GM18873 (cell line): ENCODE results near the gene SNORC.

Experiments
- ATAC-seq: cut with Tn5 transposase; IDR thresholded peaks from one replicate; pipeline ENCODE4 v1.9.1; 2021; ENCODE audit warnings: mild to moderate bottlenecking, moderate library complexity, moderate number of reproducible peaks; ENCODE audit not compliant: unreplicated experiment, low FRiP score

The SNORC gene

DNA sequence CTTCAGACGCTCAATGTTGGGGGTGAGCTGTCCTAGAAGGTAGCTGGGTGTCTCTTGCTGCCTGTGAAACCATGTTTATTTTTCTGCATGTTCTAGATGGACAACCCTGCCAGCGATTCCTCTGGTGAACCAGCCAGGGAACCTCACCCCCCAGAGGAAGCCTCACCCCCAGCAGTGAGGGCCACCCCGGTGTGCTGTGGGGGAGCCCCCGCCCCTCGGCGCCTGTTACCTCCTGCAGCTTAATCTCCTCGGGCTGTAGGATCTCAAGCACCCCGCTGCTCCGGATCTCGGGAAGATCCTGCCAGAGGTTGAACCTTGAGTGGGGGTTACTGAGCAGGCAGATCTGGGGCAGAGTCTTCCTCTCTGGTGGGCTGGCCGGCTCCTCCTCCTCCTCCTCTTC, 50.0 kb downstream of the SNORC start:
- ATAC-seq, result no peak

- ATAC-seq, result no peak
These were observed 50.7 kb downstream of the SNORC start for GRCh38 chr2:232920760-232921159.

GRCh38 chr2:232924433-232924832, 54.4 kb downstream of the SNORC start:
- ATAC-seq, result no peak

DNA sequence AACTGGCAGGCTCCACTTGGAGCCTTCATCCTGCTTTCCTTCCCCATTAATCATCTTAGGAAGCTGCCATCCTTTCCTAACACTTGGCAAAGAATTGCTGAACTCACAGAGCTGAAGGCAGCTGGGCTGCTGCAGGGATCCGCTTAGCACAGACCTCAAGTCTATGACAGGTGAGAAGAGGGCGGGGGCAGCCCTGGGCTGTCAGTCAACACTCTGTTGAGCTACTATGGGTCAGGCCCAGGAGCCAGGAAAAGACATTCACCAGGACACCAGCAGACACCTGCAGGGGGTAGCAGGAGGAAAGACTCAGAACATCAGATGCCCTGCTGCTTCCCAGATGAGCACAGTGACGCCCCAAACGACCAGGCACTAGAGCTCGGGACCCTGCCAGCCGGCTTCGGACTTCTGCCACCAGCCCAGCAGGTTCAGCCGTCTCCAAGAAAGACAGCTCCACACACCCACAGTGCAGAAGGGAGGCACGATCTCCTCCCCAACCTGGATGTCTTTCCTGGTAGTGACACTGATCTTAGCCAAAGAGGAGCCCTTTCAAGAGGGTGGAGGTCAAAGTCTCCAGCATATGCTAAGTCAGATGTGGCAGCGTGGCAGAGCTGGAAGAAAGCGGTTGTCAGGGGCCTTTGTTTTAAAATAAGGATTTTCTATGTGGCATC, 55.2 kb downstream of the SNORC start:
- ATAC-seq, result no peak

- no peak for ATAC-seq
These were observed 55.7 kb downstream of the SNORC start for GRCh38 chr2:232925821-232926156.

- ATAC-seq, result no peak
These were observed 56.4 kb downstream of the SNORC start for GRCh38 chr2:232926431-232926939.

DNA sequence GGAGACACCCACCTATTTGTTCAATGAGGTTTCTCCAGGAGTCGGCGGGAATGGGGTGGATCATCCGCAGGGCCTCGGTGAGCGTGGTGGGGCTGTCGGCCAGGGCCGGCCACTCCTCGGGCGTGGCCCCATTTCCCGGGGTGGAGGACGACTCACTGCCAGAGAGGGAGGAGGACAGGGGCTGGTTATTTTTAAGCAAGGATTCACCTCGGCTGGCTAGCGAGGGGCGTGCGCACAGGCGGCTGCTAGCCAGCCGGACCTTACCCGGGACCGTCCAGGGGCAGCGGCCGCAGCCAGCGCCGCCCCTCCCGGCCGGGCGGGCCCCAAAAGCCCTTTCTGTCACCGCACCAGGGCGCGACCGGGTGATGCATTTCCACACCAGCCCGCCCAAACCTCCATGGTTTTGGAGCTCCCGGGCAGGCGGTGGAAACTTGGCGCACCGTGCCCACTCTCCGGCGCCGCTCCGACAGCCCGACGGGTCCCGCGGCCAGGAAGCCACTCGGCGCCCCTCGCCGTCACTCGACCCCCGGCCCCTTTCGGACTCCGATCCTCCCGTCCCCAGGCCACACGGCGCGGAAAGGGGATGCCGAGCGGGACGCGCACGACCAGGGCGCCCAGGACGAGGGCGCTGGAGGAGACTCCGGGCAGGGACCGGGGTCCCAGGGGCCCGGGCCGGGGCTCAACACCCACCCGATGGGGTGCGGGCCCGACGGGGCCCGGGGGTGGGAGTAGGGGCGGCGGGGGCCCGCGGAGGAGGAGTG, 57.1 kb downstream of the SNORC start:
- no peak for ATAC-seq

GRCh38 chr2:232927793-232928550, 57.9 kb downstream of the SNORC start:
- no peak for ATAC-seq
